SKM-1 treated with dmso at 0.1 percent for 144 hours (cell line): ENCODE measurements around the gene HTRA3.

Experiments
- DNase-seq: peaks from one replicate; lab custom pipeline; 2025; ENCODE audit not compliant: unreplicated experiment; lab: John Stamatoyannopoulos, UW

The HTRA3 gene

DNA sequence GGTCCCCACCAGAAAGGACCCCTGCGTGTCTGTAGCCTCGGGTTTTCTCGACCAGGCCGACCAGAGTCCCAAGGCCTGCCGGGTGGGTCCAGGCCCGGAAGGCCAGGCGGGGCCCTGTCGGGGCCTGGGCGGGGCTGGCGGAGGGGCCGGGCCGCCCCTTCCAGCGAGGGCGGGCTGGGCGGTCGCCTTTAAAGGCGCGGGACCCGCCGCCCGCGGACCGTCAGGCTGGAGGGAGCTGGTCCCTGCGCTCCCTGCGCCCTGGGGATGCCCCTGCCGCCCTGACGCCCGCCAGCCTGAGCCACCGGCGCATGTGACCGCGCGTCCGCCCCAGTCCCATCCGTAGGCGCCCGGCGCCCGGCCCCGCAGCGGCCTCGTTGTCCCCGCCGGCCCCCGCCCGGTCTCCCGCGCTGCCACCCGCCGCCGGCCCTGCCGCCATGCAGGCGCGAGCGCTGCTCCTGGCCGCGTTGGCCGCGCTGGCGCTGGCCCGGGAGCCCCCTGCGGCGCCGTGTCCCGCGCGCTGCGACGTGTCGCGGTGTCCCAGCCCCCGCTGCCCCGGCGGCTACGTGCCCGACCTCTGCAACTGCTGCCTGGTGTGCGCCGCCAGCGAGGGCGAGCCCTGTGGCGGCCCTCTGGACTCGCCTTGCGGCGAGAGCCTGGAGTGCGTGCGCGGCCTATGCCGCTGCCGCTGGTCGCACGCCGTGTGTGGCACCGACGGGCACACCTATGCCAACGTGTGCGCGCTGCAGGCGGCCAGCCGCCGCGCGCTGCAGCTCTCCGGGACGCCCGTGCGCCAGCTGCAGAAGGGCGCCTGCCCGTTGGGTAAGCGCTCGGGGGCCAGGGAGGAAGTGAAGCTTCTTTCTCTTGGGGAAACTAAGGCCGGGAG lies at the start of gene HTRA3:
HTRA3 (plus strand) TSS at position 220 of the 883 bp plus-strand sequence; CDS start at position 435, 215 bp downstream.
- peak; percentile 70 for DNase-seq

DNA sequence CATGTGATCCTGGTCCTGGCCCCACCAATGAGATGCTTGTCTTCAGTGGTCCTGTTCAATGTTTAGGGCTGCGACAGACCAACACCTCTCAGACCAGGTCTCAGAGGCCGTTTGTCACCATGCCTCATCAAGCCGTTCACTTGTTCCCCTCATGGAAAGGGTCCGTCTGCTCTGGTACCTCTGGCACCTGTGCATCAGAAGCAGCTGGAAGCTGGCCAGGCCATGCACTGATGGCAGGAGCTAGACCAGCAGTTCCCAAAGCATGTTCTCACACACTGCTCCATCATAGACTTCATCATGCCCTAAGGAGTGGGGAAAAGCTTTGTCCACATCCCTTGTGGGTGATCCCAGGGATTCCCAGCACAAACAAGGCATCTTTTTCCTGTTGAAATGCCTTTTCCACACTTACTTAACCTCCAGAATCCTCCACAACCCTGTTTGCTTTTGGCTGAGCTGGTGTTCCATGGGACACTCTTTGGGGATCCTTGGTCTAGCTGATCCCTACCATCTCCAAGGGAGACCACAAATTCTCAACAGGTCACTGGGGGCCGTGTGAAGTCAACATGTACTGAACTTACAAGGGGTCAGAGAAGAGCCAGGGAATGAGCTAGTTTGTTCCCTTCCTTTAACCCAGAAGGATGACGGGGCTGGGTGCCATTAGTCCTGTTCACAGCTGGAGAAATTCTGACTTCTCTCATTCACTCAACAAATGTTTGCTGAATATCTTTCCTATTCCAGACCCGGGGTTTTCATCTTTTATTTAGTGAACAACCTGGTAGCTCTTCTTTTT lies 48.7 kb upstream of the HTRA3 start:
- DNase-seq: no peak

DNA sequence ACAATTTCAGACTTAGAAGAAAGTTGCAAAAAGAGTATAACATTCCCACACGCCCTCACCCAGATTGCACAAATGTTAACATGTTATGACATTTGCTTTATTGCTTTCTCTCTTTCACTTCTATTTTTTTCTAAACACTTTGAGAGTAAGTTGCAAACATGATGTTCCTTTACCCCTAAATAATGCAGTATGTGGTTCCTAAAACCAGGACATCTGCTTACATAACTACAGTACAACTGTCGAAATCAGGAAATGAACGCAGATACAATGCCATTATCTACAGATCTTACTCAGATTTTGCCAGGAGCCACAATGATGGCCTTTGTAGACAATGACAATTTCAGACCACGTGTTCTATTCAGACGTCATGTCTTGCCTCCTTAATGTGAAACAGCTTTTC lies 48.1 kb upstream of the HTRA3 start:
- peak; percentile 86 for DNase-seq

DNA sequence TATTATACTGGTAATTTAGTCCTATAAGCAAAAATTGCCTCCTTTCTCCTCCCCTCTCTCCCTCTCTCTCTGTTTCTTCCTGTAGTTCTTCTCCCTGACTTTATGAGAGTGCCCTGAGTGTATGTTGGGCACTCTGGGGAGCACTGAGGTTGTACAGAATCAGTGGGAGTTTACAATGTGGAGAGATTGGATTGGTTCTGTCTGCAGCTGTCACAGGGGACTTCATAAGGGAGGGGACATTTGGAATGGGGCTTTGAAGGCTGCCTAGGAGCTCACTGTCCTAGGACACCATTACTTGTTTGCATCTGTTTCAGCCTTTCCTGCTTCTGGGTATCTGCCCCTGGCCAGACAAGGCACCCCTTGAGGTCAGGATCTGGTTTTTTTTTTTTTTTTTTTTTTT lies 47.6 kb upstream of the HTRA3 start:
- DNase-seq: no peak

DNA sequence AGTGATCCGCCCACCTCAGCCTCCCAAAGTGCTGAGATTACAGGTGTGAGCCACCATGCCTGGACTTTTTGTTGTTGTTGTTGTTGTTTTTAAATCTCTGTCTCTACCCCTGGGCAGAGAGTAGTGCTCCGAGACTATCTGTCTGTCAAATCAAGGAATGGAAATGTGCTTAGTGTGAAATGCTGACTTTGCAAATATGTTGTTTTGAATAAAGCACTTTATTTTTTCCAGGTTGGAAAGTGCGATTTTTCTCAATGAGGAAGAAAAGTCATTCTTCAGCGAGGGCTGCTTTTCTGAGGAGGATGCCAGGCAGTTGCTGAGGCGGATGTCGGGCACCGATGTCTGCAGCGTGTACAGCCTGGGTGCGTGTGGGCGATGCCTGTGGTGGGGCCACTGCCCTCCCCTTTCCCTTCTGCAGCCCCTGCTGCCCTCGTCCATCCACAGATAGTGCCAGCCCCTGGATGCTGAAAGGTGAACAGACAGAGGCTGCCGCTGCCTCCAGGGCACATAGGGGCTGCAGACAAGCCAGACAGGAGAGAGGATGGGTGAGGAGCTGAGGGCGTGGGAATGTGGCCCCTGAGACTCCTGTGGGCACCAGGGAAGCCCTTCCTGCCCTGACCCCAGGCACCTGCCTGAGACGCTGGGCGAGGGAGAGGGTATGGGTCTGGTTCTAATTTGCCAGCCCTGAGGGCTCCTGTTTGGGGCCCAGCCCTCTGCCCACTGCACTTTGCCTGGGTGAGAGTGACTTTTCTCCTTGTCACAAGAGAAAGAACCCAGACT lies 46.8 kb upstream of the HTRA3 start:
- no peak for DNase-seq

DNA sequence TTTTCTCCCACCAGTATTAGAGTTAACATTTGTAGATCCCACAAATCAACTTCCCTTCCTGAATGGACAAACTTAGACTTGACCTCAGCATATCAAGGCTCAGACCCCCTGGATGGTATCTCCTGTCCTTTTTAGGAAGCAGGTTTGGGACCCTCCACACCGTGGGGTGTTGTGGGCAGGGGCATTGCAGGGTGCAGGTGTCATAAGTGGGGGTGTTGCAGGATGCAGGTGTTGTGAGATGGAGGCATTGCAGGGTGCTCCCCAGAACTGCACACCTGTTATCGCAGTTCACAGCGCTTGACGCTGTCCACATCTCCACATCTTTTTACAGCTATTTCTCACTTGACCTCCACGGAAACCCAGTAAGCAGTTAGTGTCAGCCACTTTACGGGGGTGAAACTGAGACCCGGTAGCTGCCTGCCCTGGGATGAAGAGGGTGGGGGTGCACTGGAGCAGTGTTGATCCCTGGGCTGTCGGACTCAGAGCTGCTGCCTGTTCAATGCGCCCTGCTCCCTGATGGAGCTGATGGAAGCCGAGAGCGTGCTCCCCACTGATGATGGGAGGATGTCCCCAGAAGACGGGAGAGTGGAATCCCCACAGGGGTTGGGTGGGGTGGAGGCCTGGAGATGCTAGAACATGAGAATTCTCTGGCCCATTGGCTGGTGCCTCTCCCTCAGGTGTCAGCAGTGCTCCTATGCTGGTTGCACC lies 45.1 kb upstream of the HTRA3 start:
- DNase-seq: no peak

DNA sequence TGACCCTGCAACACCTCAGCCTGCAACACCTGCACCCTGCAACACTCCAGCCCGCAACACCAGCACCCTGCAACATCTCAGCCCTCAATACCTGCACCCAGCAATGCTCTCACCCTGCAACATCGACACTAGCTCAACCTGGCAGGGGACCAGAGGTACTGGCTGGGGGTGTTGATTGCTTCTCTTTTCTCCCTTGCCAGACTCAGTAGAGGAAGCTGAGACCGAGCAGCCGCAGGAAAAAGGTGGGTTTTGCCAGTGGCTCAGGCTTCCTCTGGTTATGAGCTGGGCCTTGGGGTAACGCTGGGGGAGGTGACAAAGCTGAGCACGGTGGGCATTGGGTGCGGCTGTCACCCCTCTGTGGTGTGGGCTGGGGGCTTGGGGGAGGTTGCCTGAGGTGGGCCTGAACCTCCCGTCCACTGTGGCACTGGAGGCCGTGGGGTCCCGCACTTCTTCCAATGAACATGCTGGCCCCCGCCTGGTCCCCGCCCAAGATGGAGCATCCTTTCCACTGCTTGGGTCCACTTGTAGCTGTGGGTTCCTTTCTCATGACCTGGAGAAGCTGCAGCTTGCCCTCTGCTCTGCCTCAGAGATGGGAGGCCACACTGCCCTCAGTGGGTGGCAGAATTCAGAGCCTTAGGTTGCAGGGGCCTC lies 44.5 kb upstream of the HTRA3 start:
- no peak for DNase-seq

DNA sequence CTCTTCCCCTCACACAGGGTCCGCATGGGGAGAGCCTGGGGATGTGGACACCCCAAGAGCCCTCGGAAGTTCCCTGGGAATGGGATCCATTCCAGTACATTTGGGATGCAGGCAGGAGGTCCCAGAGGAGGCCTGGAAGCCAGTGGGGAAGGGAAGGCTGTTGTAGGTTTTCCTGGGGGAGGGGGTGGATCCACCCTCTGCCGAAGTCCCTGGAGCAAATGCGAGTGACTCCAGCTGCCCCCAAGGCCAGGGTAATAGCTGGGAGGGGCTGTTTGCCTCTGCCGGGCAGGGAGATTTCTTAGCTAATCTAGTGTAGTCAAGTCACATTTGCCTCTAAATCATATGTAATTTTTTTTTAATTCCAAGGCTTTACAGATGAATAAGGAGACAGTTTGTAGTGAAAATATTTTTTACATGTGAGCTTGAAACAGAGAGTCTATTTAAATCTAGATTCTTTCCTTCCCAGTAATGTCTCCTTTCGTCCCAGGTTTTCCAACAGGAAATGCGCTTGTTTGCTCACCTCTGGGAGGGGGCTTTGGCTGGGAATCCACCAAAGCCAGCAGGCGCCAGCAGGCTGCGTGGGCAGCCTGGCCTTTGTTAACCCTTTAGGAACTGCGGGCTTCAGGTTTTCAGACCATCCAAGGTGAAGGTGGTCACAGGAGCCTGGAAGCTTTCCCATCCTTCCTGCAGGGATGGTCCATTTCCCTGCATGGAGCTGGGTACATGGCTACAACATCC lies 43.7 kb upstream of the HTRA3 start:
- no peak for DNase-seq

DNA sequence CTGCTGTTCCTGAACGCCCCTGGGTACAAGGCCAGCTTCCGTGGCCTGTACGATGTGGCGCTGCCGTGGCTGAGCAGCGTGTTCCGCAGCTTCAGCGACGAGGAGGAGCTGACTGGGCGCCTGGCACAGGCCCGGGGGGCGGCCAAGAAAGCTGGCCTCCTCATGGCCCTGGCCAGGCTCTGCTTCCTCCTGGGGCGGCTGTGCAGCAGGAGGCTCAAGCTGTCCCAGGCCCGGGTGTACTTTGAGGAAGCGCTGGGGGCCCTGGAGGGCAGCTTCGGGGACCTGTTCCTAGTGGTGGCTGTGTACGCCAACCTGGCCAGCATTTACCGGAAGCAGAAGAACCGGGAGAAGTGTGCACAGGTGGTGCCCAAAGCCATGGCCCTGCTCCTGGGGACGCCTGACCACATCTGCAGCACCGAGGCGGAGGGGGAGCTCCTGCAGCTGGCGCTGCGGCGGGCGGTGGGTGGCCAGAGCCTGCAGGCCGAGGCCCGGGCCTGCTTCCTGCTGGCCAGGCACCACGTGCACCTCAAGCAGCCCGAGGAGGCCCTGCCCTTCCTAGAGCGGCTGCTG lies 42.3 kb upstream of the HTRA3 start:
- DNase-seq: no peak

DNA sequence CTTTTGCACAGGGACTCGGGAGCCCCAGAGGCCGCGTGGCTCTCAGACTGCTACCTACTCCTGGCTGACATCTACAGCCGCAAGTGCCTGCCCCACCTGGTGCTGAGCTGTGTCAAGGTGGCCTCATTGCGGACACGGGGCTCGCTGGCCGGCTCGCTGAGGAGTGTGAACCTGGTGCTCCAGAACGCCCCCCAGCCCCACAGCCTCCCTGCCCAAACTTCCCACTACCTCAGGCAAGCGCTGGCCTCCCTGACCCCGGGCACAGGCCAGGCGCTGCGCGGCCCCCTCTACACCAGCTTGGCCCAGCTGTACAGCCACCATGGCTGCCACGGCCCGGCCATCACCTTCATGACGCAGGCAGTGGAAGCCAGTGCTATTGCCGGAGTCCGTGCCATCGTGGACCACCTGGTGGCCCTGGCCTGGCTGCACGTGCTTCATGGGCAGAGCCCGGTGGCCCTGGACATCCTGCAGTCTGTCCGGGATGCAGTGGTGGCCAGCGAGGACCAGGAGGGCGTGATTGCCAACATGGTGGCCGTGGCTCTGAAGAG lies 41.7 kb upstream of the HTRA3 start:
- no peak for DNase-seq

DNA sequence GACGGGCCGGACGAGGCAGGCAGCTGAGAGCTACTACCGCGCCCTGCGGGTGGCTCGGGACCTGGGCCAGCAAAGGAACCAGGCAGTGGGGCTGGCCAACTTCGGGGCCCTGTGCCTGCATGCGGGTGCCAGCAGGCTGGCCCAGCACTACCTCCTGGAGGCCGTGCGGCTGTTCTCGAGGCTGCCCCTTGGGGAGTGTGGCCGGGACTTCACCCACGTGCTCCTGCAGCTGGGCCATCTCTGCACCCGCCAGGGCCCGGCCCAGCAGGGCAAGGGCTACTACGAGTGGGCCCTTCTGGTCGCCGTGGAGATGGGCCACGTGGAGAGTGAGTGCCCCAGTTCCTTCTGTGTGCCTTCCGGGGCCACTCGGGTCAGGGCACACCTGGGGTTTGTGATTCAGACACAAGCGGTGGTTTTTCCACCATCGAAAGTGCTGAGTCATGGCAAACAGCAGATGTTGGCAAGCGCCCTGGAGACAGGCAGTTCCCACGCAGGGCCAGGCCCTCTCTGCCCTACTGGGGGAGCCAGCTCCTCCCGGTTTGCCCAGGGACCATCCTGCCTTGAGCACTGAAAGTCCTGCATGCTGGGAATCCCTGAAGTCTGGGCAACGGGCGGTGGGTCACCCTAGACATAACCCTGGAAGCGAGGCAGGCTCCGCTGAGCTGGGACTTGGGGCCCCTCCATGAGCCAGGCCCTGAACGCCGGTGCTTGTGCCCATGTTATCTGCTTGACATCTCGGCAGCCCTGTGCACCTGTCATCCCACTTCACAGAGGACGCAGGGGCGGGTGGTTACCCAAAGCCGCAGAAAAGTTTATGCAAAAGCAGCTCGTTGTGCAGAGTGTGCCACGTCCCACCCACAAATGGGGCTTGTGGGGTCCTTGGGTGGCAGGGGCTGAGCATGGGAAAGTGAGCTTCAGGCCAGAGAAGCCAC lies 41.0 kb upstream of the HTRA3 start:
- no peak for DNase-seq

DNA sequence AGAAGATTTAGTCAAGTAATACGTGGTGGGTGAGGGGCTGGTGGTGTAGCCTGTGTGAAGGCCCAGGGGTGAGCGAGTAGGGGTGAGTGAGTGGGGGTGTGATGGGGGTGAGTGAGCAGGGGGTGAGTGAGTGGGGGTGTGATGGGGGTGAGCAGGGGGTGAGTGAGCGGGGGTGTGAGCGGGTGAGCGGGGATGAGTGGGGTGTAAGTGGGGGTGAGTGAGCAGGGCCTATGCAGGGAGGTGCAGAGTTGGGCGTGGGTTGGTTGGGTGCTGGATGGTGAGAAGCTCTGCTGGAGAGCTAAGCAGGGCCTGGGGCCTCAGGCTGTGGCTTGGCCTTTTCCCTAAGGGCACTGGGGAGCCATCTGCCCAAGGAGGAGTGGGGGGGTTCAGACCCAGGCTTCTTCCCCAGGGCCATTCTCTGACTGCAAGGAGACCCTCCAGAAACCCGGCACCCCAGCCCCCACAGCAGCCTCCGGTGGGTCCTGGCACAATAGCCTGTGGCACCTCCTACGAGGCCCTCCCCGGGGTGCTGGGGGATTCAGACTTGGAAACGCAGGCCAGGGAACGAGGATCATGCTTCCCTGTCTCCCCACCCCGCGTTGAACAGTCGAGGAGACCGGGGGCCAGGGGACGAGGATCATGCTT lies 40.1 kb upstream of the HTRA3 start:
- no peak for DNase-seq

DNA sequence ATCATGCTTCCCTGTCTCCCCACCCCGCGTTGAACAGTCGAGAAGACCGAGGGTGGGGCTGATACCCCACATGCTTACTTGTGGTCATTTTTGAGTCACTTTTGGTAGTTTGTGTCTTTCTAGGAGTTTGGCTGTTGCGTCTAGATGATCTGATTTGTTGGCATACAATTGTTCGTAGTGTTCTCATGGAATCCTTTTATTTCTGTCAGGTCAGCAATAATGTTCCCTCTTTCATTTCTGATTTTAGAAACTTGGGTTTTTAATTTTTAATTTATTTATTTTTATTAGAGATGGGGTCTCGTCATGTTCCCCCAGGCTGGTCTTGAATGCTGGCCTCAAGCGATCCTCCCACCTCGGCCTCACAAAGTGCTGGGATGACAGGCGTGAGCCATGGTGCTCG lies 39.5 kb upstream of the HTRA3 start:
- no peak for DNase-seq

DNA sequence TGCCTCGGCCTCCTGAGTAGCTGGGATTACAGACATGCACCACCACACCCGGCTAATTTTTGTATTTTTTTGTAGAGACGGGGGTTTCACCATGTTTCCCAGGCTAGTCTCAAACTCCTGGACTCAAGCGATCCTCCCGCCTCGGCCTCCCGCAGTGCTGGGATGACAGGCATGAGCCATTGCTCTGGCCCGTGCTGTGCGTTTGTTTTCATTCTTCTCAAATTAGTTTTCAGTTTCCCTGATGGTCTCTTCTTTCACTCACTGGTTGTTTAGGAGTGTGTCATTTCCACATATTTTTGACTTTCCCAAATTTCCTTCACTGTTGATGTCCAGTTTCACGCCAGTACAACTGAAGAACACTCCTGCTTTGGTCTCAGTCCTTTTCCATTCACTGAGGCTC lies 38.7 kb upstream of the HTRA3 start:
- no peak for DNase-seq

DNA sequence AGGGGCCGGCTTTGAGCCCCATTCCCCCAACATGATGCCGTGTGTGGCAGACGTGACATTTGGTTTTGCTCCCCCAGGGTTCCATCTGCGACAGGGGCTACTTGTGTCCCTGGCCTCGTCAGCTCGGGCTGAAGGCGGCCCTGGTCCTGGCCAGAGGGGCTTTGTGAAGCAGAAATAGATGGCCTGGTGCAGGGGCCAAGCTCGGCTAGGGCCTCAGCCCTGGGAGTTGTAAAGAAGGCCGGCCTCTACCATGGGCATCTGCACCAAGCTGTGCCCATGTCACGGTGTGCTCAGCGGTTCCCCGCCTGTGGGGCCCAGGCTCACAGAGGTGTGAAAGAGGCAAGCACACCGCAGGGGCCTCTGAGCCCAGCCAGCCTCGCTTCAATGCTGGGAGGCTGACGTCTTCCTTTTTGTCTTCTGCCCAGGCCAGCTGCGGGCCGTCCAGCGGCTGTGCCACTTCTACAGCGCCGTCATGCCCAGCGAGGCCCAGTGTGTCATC lies 38.0 kb upstream of the HTRA3 start:
- DNase-seq: no peak

DNA sequence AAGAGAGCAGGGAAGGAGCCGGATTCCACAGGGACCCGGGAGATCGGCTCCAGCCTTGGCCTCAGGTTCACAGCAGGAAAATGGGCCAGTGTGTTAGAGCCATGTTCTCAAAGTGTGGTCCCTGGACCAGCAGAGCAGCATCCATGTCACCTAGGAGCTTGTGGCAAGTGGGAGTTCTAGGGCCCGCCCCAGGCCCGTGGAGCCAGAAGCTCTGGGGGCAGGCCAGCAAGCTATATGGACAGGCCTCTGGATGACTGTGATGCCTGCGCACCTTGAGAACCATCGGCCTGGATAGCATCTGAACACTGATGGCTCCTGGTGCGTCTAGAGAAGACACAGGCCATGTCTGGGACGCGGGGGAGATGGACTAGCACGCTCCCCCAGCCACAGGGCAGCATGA lies 36.8 kb upstream of the HTRA3 start:
- DNase-seq: no peak
